ENCODE data around the gene PCYT1A. TPM values are rescaled to one million over a fixed set of nuclear protein-coding genes. Genes with fewer than 3 reads are reported as not detected.

PCYT1A gene
- total RNA-seq, 1 experiment from 2014 or later = 28.5 TPM

- H3K4me3 Mint-ChIP-seq = no peak overlapping the region
- no peaks in the 10 kb centered on the region for H3K36me3 Mint-ChIP-seq
- no peaks in the 10 kb centered on the region for H3K9me3 Mint-ChIP-seq
- POLR2A ChIA-PET = no interaction called here
- peaks cover 39% of the 10 kb centered on the region for H3K4me1 Mint-ChIP-seq
- ATAC-seq = no peak
- peak overlapping the region; percentile 60; the same call in 1 of the 2 replicates for H3K27ac Mint-ChIP-seq
- no peak for DNase-seq (ENCODE audit: low spot score)
- CTCF ChIA-PET = interaction anchor here (1.7 kb wide), 1 partner anchor 9 kb away, joined by 3 read pairs; no protein-coding TSS in a partner anchor
- TF ChIP-seq ZNF416 (CRISPR knock-in tag; IDR thresholded peaks at IDR 0.05) (no peak), ZNF263 (CRISPR knock-in tag; IDR thresholded peaks at IDR 0.05; ENCODE audit: low read depth) (no peak), ZBTB21 (CRISPR knock-in tag; IDR thresholded peaks at IDR 0.05; ENCODE audit: borderline replicate concordance) (no peak)
- H3K27me3 Mint-ChIP-seq (ENCODE audit: low read depth) = no peaks in the 10 kb centered on the region
Observed at GRCh38 chr3:196219194-196219969, 68.1 kb downstream of the PCYT1A start.

- H3K27ac Mint-ChIP-seq = no peak overlapping the region
- ChIA-PET CTCF (no interaction called here), POLR2A (interaction anchor here (0.7 kb wide), 1 partner anchor 99 kb away, joined by 3 read pairs; no protein-coding TSS in a partner anchor)
- peaks cover 41% of the 10 kb centered on the region for H3K4me1 Mint-ChIP-seq
- H3K36me3 Mint-ChIP-seq = no peaks in the 10 kb centered on the region
- ATAC-seq (no peak), DNase-seq (ENCODE audit: low spot score) (no peak)
- TF ChIP-seq KAT7 (CRISPR knock-in tag; IDR thresholded peaks at IDR 0.05; ENCODE audit: borderline replicate concordance) = no peak
- no peak for TF ChIP-seq ELF4 (CRISPR knock-in tag; IDR thresholded peaks at IDR 0.05; ENCODE audit: low read depth)
- no peak for TF ChIP-seq ATF3 (CRISPR knock-in tag; conservative IDR thresholded peaks at IDR 0.05)
- TF ChIP-seq CREB1 (CRISPR knock-in tag; IDR thresholded peaks at IDR 0.05) = no peak
- no peak for TF ChIP-seq TCF7 (CRISPR knock-in tag; IDR thresholded peaks at IDR 0.05; ENCODE audit: low read depth)
- no peak for TF ChIP-seq TEAD4 (CRISPR knock-in tag; IDR thresholded peaks at IDR 0.05)
- TF ChIP-seq NR1H2 (CRISPR knock-in tag; IDR thresholded peaks at IDR 0.05) = no peak
- TF ChIP-seq, protein P1, sequence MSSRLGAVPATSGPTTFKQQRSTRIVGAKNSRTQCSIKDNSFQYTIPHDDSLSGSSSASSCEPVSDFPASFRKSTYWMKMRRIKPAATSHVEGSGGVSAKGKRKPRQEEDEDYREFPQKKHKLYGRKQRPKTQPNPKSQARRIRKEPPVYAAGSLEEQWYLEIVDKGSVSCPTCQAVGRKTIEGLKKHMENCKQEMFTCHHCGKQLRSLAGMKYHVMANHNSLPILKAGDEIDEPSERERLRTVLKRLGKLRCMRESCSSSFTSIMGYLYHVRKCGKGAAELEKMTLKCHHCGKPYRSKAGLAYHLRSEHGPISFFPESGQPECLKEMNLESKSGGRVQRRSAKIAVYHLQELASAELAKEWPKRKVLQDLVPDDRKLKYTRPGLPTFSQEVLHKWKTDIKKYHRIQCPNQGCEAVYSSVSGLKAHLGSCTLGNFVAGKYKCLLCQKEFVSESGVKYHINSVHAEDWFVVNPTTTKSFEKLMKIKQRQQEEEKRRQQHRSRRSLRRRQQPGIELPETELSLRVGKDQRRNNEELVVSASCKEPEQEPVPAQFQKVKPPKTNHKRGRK (CRISPR knock-in tag; IDR thresholded peaks at IDR 0.05; ENCODE audit: borderline replicate concordance) = no peak
- no peak for TF ChIP-seq NFE2L1 (CRISPR knock-in tag; IDR thresholded peaks at IDR 0.05)
- TF ChIP-seq, protein P2, sequence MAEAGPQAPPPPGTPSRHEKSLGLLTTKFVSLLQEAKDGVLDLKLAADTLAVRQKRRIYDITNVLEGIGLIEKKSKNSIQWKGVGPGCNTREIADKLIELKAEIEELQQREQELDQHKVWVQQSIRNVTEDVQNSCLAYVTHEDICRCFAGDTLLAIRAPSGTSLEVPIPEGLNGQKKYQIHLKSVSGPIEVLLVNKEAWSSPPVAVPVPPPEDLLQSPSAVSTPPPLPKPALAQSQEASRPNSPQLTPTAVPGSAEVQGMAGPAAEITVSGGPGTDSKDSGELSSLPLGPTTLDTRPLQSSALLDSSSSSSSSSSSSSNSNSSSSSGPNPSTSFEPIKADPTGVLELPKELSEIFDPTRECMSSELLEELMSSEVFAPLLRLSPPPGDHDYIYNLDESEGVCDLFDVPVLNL (CRISPR knock-in tag; IDR thresholded peaks at IDR 0.05; ENCODE audit: borderline replicate concordance, low read depth) = no peak
- TF ChIP-seq ZNF232 (CRISPR knock-in tag; IDR thresholded peaks at IDR 0.05) = no peak
- TF ChIP-seq GTF2I (CRISPR knock-in tag; conservative IDR thresholded peaks at IDR 0.05) = no peak
- no peak for TF ChIP-seq SMAD4 (CRISPR knock-in tag; IDR thresholded peaks at IDR 0.05)
- no peak for TF ChIP-seq ZNF671 (CRISPR knock-in tag; IDR thresholded peaks at IDR 0.05)
- TF ChIP-seq CREM (CRISPR knock-in tag; IDR thresholded peaks at IDR 0.05) = no peak
- no peak for TF ChIP-seq ZMAT4 (CRISPR knock-in tag; IDR thresholded peaks at IDR 0.05)
- no peak for TF ChIP-seq NFYB (CRISPR knock-in tag; conservative IDR thresholded peaks at IDR 0.05; ENCODE audit: low read depth)
- TF ChIP-seq ZNF425 (CRISPR knock-in tag; conservative IDR thresholded peaks at IDR 0.05) = no peak
- TF ChIP-seq NFATC4 (CRISPR knock-in tag; IDR thresholded peaks at IDR 0.05) = no peak
- no peak for TF ChIP-seq USF2 (CRISPR knock-in tag; IDR thresholded peaks at IDR 0.05)
- H3K9me3 Mint-ChIP-seq = no peaks in the 10 kb centered on the region
- no peaks in the 10 kb centered on the region for H3K27me3 Mint-ChIP-seq (ENCODE audit: low read depth)
- H3K4me3 Mint-ChIP-seq = no peak overlapping the region
Observed at GRCh38 chr3:196218155-196218712, 69.3 kb downstream of the PCYT1A start.
